Measurements from ENCODE around the gene CACNA1E. TPM values are rescaled to one million over a fixed set of nuclear protein-coding genes. Genes with fewer than 3 reads are reported as not detected.

Gene CACNA1E
- total and polyA plus RNA-seq, 2 of the 13 experiments (the other 11 are each of a cell fraction or from before 2014, with no cell fraction given), result not detected

DNA sequence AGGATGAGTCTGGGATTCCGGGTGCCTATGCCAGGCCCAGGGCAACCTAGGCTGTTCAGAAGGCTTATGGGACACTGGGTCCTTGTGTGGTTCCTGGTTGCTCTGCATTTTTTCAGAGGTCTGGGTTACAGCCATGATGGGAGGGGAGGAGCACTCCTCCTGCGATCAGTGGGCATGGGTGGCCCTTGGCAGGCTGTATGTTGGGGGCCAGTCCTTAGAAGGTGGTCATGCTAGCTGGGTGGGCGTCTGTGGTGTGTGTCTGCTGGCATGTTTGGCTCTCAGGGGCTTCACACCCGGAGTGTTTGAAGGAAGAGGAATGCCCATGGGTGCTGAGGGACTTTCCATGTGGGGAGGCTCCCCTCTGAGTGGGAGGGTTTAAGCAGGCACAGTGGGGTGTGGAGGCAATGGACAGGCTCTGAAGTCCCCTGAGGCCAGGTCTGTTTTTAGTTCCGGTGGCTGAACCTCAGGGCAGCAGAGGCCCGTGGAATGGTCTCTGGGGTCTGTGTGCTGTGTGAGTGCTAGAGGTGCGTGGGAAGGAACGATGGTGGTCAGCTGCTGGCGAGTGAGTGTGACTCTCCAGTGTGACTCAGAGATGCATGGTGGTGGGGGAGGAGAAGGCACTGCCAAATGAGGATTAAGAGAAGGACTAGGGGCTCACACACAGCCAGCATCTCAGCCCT, 25.3 kb downstream of the CACNA1E start (continued):
- TF ChIP-seq, protein P1, sequence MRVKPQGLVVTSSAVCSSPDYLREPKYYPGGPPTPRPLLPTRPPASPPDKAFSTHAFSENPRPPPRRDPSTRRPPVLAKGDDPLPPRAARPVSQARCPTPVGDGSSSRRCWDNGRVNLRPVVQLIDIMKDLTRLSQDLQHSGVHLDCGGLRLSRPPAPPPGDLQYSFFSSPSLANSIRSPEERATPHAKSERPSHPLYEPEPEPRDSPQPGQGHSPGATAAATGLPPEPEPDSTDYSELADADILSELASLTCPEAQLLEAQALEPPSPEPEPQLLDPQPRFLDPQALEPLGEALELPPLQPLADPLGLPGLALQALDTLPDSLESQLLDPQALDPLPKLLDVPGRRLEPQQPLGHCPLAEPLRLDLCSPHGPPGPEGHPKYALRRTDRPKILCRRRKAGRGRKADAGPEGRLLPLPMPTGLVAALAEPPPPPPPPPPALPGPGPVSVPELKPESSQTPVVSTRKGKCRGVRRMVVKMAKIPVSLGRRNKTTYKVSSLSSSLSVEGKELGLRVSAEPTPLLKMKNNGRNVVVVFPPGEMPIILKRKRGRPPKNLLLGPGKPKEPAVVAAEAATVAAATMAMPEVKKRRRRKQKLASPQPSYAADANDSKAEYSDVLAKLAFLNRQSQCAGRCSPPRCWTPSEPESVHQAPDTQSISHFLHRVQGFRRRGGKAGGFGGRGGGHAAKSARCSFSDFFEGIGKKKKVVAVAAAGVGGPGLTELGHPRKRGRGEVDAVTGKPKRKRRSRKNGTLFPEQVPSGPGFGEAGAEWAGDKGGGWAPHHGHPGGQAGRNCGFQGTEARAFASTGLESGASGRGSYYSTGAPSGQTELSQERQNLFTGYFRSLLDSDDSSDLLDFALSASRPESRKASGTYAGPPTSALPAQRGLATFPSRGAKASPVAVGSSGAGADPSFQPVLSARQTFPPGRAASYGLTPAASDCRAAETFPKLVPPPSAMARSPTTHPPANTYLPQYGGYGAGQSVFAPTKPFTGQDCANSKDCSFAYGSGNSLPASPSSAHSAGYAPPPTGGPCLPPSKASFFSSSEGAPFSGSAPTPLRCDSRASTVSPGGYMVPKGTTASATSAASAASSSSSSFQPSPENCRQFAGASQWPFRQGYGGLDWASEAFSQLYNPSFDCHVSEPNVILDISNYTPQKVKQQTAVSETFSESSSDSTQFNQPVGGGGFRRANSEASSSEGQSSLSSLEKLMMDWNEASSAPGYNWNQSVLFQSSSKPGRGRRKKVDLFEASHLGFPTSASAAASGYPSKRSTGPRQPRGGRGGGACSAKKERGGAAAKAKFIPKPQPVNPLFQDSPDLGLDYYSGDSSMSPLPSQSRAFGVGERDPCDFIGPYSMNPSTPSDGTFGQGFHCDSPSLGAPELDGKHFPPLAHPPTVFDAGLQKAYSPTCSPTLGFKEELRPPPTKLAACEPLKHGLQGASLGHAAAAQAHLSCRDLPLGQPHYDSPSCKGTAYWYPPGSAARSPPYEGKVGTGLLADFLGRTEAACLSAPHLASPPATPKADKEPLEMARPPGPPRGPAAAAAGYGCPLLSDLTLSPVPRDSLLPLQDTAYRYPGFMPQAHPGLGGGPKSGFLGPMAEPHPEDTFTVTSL (CRISPR knock-in tag; IDR thresholded peaks at IDR 0.05; ENCODE audit: borderline replicate concordance), result no peak
- TF ChIP-seq SMARCE1 (IDR thresholded peaks at IDR 0.05; ENCODE audit: borderline replicate concordance) (no peak), ZNF460 (CRISPR knock-in tag; IDR thresholded peaks at IDR 0.05; ENCODE audit: borderline replicate concordance) (no peak)

DNA sequence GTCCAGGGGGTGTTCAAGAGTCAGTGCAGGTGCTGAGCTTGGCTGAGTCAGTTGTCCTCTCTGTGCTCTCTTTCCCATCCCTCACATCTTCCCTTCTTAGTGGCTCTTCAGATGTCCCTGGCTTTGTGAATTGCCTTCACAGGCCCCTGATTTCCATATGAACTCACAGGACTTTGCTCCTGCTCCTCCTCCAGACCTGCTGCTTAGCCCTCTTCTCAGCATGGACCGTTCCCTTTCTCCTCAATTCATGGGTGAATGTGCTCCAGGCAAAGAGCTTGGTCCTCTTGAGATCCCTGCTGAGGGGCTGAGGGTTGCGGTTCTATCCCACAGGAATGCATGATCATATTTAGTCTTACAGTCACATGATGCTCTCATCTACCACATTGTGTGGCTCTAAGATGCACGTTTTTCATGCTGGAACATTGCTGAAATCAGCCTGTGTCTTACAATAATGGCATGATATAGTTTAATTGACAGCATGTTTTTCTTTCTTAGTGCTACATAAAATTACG, 30.5 kb downstream of the CACNA1E start:
- H3K9me3 ChIP-seq (ENCODE audit: low read length), result no peaks in the 10 kb centered on the region
- no peaks in the 10 kb centered on the region for H3K36me3 ChIP-seq (replicated peaks in 1 of 2; ENCODE audit: control insufficient read depth in 1 of 2, insufficient read depth in 2 of 2, low read length in 2 of 2)
- H4K20me1 ChIP-seq (ENCODE audit: insufficient read depth, low read length), result no peaks in the 10 kb centered on the region
- BruUV-seq (replicated peaks), result no TSS peak
- ChIA-PET POLR2A (no interaction called here), CTCF (ENCODE audit: low intra/inter-chr PET ratio, low total read pairs) (no interaction called here)
- no peak overlapping the region for H3K4me2 ChIP-seq (ENCODE audit: low read depth, low read length)
- H3K4me1 ChIP-seq (ENCODE audit: insufficient read depth, low read length), result no peaks in the 10 kb centered on the region
- no peak for FAIRE-seq
- no peak overlapping the region for H2AFZ ChIP-seq (ENCODE audit: low read length)
- WGBS (ENCODE audit: low lambda C conversion rate), result 30% methylated on average over 4 of the region's 4 CpGs
- intact Hi-C loops (cut with micrococcal nuclease; ENCODE audit: unreplicated experiment), result no loop called here
- in situ Hi-C loops (cut with HindIII; ENCODE audit: extremely low pct_ligation_motif_present, low pct_unique_long_range_greater_than_20kb), result no loop called here
- DNase-seq (ENCODE audit: low spot score), result no peak
- H3K27me3 ChIP-seq (ENCODE audit: control insufficient read depth in 1 of 2, insufficient read depth in 2 of 2, low read length in 2 of 2), result peaks cover 0 to 4% of the 10 kb centered on the region in 2 experiments; a peak in 1 of 5 replicates
- H3K27ac ChIP-seq (ENCODE audit: extremely low read length, insufficient read depth, low read length), result no peak overlapping the region
- no peaks in the 10 kb centered on the region for H3K79me2 ChIP-seq (ENCODE audit: insufficient read depth, low read length)
- H3K9ac ChIP-seq (ENCODE audit: insufficient read depth, low read depth, low read length), result no peak overlapping the region
- ATAC-seq, result no peak
- H3K4me3 ChIP-seq (replicated peaks in 1 of 3; ENCODE audit: insufficient read depth in 1 of 3, low read depth in 2 of 3, low read length in 3 of 3), result no peak overlapping the region
- no peak for TF ChIP-seq ZNF674 (CRISPR knock-in tag; IDR thresholded peaks at IDR 0.05; ENCODE audit: low read depth)
- no peak for TF ChIP-seq ZFP62 (CRISPR knock-in tag; IDR thresholded peaks at IDR 0.05)
- no peak for TF ChIP-seq ZNF572 (CRISPR knock-in tag; IDR thresholded peaks at IDR 0.05)
- TF ChIP-seq ETV6 (CRISPR knock-in tag; conservative IDR thresholded peaks at IDR 0.05), result no peak
- no peak for TF ChIP-seq SP4 (CRISPR knock-in tag; IDR thresholded peaks at IDR 0.05)
- TF ChIP-seq, protein P2, sequence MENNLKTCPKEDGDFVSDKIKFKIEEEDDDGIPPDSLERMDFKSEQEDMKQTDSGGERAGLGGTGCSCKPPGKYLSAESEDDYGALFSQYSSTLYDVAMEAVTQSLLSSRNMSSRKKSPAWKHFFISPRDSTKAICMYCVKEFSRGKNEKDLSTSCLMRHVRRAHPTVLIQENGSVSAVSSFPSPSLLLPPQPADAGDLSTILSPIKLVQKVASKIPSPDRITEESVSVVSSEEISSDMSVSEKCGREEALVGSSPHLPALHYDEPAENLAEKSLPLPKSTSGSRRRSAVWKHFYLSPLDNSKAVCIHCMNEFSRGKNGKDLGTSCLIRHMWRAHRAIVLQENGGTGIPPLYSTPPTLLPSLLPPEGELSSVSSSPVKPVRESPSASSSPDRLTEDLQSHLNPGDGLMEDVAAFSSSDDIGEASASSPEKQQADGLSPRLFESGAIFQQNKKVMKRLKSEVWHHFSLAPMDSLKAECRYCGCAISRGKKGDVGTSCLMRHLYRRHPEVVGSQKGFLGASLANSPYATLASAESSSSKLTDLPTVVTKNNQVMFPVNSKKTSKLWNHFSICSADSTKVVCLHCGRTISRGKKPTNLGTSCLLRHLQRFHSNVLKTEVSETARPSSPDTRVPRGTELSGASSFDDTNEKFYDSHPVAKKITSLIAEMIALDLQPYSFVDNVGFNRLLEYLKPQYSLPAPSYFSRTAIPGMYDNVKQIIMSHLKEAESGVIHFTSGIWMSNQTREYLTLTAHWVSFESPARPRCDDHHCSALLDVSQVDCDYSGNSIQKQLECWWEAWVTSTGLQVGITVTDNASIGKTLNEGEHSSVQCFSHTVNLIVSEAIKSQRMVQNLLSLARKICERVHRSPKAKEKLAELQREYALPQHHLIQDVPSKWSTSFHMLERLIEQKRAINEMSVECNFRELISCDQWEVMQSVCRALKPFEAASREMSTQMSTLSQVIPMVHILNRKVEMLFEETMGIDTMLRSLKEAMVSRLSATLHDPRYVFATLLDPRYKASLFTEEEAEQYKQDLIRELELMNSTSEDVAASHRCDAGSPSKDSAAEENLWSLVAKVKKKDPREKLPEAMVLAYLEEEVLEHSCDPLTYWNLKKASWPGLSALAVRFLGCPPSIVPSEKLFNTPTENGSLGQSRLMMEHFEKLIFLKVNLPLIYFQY (CRISPR knock-in tag; IDR thresholded peaks at IDR 0.05; ENCODE audit: borderline replicate concordance), result no peak
- TF ChIP-seq, protein P3, sequence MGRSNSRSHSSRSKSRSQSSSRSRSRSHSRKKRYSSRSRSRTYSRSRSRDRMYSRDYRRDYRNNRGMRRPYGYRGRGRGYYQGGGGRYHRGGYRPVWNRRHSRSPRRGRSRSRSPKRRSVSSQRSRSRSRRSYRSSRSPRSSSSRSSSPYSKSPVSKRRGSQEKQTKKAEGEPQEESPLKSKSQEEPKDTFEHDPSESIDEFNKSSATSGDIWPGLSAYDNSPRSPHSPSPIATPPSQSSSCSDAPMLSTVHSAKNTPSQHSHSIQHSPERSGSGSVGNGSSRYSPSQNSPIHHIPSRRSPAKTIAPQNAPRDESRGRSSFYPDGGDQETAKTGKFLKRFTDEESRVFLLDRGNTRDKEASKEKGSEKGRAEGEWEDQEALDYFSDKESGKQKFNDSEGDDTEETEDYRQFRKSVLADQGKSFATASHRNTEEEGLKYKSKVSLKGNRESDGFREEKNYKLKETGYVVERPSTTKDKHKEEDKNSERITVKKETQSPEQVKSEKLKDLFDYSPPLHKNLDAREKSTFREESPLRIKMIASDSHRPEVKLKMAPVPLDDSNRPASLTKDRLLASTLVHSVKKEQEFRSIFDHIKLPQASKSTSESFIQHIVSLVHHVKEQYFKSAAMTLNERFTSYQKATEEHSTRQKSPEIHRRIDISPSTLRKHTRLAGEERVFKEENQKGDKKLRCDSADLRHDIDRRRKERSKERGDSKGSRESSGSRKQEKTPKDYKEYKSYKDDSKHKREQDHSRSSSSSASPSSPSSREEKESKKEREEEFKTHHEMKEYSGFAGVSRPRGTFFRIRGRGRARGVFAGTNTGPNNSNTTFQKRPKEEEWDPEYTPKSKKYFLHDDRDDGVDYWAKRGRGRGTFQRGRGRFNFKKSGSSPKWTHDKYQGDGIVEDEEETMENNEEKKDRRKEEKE (IDR thresholded peaks at IDR 0.05), result no peak

All from HepG2 (cell line).